Mucosa of rectum (tissue), 2 donors: Measurements from ENCODE around the gene BRCA1.
"Not testable (repeated sequence)": the region's sequence is repeated elsewhere in the genome, so short reads cannot be mapped to it uniquely, and the experiment has no call there.

Experiments
- H3K27ac ChIP-seq, 2 donors: one replicate each; pipeline ENCODE4 v1.7.0; 2013; ENCODE audit warnings: inconsistent platforms in 2 of 2, low read depth in 2 of 2, low read length in 2 of 2
- H3K27me3 ChIP-seq, 2 donors: one replicate each; pipeline ENCODE4 v1.7.0; 2013; ENCODE audit warnings: low read length in 2 of 2; ENCODE audit not compliant: control insufficient read depth in 2 of 2, insufficient read depth in 2 of 2
- H3K36me3 ChIP-seq, 2 donors: one replicate each; pipeline ENCODE4 v1.7.0; 2013; ENCODE audit warnings: low read length in 2 of 2; ENCODE audit not compliant: control insufficient read depth in 2 of 2, insufficient read depth in 2 of 2
- H3K4me1 ChIP-seq, 2 donors: one replicate each; pipeline ENCODE4 v1.7.0; 2013; ENCODE audit warnings: low read length in 2 of 2, mild to moderate bottlenecking in 1 of 2; ENCODE audit not compliant: control insufficient read depth in 2 of 2, insufficient read depth in 2 of 2
- H3K4me3 ChIP-seq, 2 donors: one replicate each; pipeline ENCODE4 v1.7.0; 2013; ENCODE audit warnings: low read length in 2 of 2
- H3K9ac ChIP-seq, 2 donors: one replicate each; pipeline ENCODE4 v1.7.0; 2013; ENCODE audit warnings: low read length in 2 of 2, low read depth in 1 of 2, mild to moderate bottlenecking in 1 of 2
- H3K9me3 ChIP-seq, 2 donors: one replicate each; pipeline ENCODE4 v1.7.0; 2013; ENCODE audit warnings: low read length in 2 of 2; ENCODE audit not compliant: control insufficient read depth in 2 of 2
- donor health status: healthy.
- donor health status: Normal muscosa, but diverticular disease.

The BRCA1 gene

GRCh38 chr17:43069368-43069898, 55.7 kb downstream of the BRCA1 start:
- Histone ChIP-seq H3K4me1 (no peaks in the 10 kb centered on the region), H3K9ac (no peak overlapping the region), H3K4me3 (no peak overlapping the region), H3K36me3 (peaks cover 0 to 2% of the 10 kb centered on the region in 2 donors), H3K27ac (no peak overlapping the region), H3K9me3 (no peaks in the 10 kb centered on the region), H3K27me3 (no peaks in the 10 kb centered on the region)

GRCh38 chr17:43068570-43069367, 56.4 kb downstream of the BRCA1 start:
- Histone ChIP-seq H3K27ac (no peak overlapping the region), H3K36me3 (peaks cover 0 to 2% of the 10 kb centered on the region in 2 donors), H3K27me3 (no peaks in the 10 kb centered on the region), H3K9me3 (no peaks in the 10 kb centered on the region), H3K4me1 (no peaks in the 10 kb centered on the region), H3K9ac (no peak overlapping the region), H3K4me3 (no peak overlapping the region)

DNA sequence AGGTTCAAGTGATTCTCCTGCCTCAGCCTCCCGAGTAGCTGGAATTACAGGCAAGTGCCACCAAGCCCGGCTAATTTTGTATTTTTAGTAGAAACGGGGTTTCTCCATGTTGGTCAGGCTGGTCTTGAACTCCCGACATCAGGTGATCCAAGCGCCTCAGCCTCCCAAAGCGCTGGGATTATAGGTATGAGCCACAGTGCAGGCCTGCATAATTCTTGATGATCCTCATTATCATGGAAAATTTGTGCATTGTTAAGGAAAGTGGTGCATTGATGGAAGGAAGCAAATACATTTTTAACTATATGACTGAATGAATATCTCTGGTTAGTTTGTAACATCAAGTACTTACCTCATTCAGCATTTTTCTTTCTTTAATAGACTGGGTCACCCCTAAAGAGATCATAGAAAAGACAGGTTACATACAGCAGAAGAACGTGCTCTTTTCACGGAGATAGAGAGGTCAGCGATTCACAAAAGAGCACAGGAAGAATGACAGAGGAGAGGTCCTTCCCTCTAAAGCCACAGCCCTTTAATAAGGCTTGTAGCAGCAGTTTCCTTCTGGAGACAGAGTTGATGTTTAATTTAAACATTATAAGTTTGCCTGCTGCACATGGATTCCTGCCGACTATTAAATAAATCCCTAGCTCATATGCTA, 62.1 kb downstream of the BRCA1 start:
- Histone ChIP-seq H3K27ac (no peak overlapping the region), H3K36me3 (no peaks in the 10 kb centered on the region), H3K4me3 (no peak overlapping the region)

DNA sequence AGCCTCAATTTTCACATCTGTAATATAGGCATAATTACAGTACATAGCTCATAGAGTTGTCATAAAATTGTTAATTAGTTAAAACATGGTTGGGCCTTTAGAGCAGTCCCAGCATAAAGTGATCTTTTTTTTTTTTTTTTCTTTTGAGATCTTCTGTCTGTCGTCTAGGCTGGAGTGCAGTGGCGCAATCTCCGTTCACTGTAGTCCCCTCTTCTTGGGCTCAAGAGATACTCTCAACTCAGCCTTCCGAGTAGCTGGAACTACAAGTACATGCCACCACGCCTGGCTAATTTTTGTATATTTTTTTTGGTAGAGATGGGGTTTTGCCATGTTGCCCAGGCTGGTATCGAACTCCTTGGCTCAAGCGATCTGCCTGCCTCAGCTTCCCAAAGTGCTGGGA, 69.1 kb downstream of the BRCA1 start:
- H3K9ac ChIP-seq, result no peak overlapping the region
- no peaks in the 10 kb centered on the region for H3K4me1 ChIP-seq
- no peaks in the 10 kb centered on the region for H3K9me3 ChIP-seq
- H3K36me3 ChIP-seq, result no peaks in the 10 kb centered on the region
- no peaks in the 10 kb centered on the region for H3K27me3 ChIP-seq
- no peak overlapping the region for H3K4me3 ChIP-seq
- H3K27ac ChIP-seq, result no peak overlapping the region

More for the DNA sequence above, 62.1 kb downstream of the BRCA1 start:
- Histone ChIP-seq H3K9me3 (no peaks in the 10 kb centered on the region), H3K4me1 (no peaks in the 10 kb centered on the region), H3K27me3 (no peaks in the 10 kb centered on the region), H3K9ac (no peak overlapping the region)

GRCh38 chr17:43053008-43053407, 72.2 kb downstream of the BRCA1 start:
- not testable (repeated sequence) for H3K9me3 ChIP-seq, H3K9ac ChIP-seq, H3K36me3 ChIP-seq, H3K4me1 ChIP-seq, H3K4me3 ChIP-seq, H3K27me3 ChIP-seq, H3K27ac ChIP-seq

DNA sequence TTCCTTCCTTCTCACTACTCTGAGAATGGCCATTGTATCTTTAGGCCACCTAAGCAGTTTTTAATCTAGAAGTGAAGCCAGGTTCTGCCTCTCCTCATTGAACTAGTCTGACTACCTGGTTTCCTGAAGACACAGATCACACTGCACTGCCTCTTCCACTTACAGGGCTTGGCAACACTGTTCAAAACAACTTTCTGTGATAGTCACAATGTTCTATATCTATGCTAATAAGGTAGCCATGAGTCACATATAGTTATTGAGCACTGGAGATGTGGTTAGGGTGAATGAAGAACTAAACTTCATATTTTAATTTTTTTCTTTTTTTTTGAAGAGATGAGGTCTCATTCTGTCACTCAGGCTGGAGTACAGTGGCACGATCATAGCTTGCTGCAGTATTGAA, 73.2 kb downstream of the BRCA1 start:
- no peaks in the 10 kb centered on the region for H3K9me3 ChIP-seq
- no peak overlapping the region for H3K9ac ChIP-seq
- H3K27me3 ChIP-seq, result no peaks in the 10 kb centered on the region
- H3K4me3 ChIP-seq, result no peak overlapping the region
- H3K4me1 ChIP-seq, result no peaks in the 10 kb centered on the region
- no peaks in the 10 kb centered on the region for H3K36me3 ChIP-seq
- H3K27ac ChIP-seq, result no peak overlapping the region

GRCh38 chr17:43044024-43044423, 81.1 kb downstream of the BRCA1 start:
- no peak overlapping the region for H3K27ac ChIP-seq
- no peak overlapping the region for H3K9ac ChIP-seq
- H3K4me3 ChIP-seq, result no peak overlapping the region
- no peaks in the 10 kb centered on the region for H3K27me3 ChIP-seq
- no peaks in the 10 kb centered on the region for H3K36me3 ChIP-seq
- no peaks in the 10 kb centered on the region for H3K4me1 ChIP-seq
- no peaks in the 10 kb centered on the region for H3K9me3 ChIP-seq

GRCh38 chr17:43043307-43043706, 81.9 kb downstream of the BRCA1 start:
- Histone ChIP-seq H3K9ac (no peak overlapping the region), H3K27ac (no peak overlapping the region), H3K36me3 (no peaks in the 10 kb centered on the region), H3K27me3 (no peaks in the 10 kb centered on the region), H3K4me1 (no peaks in the 10 kb centered on the region), H3K4me3 (no peak overlapping the region), H3K9me3 (no peaks in the 10 kb centered on the region)

DNA sequence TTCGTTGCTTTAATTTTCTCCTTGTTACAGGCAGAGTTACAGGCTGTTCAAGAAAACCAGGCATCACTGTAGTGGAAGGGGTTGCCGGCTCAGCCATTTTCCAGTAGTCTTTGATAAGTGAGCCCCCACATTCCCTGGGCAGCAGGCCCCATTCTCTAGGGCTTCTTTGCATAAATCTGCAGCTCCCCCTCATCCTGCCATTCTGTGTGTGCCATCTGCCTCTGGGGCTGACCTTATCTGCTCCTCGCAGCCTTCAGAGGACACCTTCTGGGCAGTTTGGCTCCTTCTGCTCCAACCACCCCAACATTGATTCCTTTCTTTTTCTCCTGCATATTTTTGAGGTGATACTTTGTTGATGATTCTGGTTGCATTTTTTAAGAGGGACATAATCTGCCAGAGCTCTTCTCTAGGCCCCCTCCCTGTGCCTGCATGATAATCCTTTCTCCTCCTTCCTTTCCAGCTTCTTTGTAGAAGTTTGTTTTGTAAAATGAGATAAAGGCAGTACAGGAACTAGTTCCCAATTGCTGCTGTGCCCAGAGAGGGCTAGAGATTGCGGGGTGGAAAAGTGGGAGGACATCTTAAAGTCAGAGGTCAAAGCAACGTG, 83.0 kb downstream of the BRCA1 start:
- Histone ChIP-seq H3K36me3 (no peaks in the 10 kb centered on the region), H3K9ac (no peak overlapping the region), H3K4me1 (no peaks in the 10 kb centered on the region), H3K27ac (no peak overlapping the region), H3K9me3 (no peaks in the 10 kb centered on the region), H3K4me3 (no peak overlapping the region), H3K27me3 (no peaks in the 10 kb centered on the region)

DNA sequence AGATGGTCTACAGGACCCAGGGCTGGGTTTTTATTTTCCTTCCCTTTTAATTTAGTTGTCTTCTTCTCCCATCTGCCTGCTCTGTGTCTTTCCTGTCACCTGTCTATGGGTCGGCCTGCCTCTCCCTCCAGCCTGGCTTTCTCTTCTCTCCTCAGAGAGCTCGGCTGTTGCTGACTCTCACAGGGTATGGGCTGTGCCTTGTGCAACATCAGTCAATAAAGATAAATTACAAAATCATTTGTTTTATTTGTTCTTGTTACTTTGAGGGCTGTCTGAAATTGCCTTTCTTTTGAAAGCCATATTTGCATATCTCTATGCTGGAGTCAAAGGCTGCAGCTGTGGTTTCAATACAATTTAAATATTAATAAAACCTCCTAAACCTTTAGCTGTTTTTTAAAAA, 84.5 kb downstream of the BRCA1 start:
- H3K4me1 ChIP-seq, result no peaks in the 10 kb centered on the region
- no peaks in the 10 kb centered on the region for H3K36me3 ChIP-seq
- H3K4me3 ChIP-seq, result no peak overlapping the region
- H3K27me3 ChIP-seq, result no peaks in the 10 kb centered on the region
- no peaks in the 10 kb centered on the region for H3K9me3 ChIP-seq
- no peak overlapping the region for H3K9ac ChIP-seq
- no peak overlapping the region for H3K27ac ChIP-seq
